Naive B cell (primary cell): ENCODE measurements around the gene NCOA6. TPM values are rescaled to one million over a fixed set of nuclear protein-coding genes. Genes with fewer than 3 reads are reported as not detected.

Experiments used
- ATAC-seq, 2 donors: fragments of 150-1000 bp; cut with Tn5 transposase; 2 replicates each; pipeline ENCODE4 v1.10.0; 2021; ENCODE audit warnings: low read depth in 2 of 2, mild to moderate bottlenecking in 2 of 2, moderate library complexity in 2 of 2
- DNase-seq: peaks from one replicate; pipeline ENCODE4 v3.0.0; 2022
- H3K27ac Mint-ChIP-seq, 6 donors: one replicate each; pipeline ENCODE4 v1.8.0; 2020 to 2022; ENCODE audit warnings: mild to moderate bottlenecking in 6 of 6, mixed read lengths in 6 of 6, moderate library complexity in 5 of 6, inconsistent platforms in 2 of 6
- H3K27me3 Mint-ChIP-seq, 3 donors: one replicate each; pipeline ENCODE4 v1.8.0; 2021 to 2022; ENCODE audit warnings: mixed read lengths in 3 of 3, mild to moderate bottlenecking in 1 of 3
- H3K36me3 Mint-ChIP-seq, 2 donors: one replicate each; pipeline ENCODE4 v1.8.0; 2020 to 2022; ENCODE audit warnings: mixed read lengths in 2 of 2, inconsistent platforms in 1 of 2, mild to moderate bottlenecking in 1 of 2
- H3K4me1 Mint-ChIP-seq, 3 donors: one replicate each; pipeline ENCODE4 v1.8.0; 2020 to 2022; ENCODE audit warnings: mixed read lengths in 3 of 3, inconsistent platforms in 1 of 3, mild to moderate bottlenecking in 1 of 3, moderate library complexity in 1 of 3
- H3K4me3 Mint-ChIP-seq, 8 donors: one replicate each; pipeline ENCODE4 v1.8.0; 2020 to 2022; ENCODE audit warnings: mild to moderate bottlenecking in 8 of 8, mixed read lengths in 8 of 8, moderate library complexity in 8 of 8, inconsistent platforms in 2 of 8
- H3K9me3 Mint-ChIP-seq, 7 donors: one replicate each; pipeline ENCODE4 v1.8.0; 2020 to 2022; ENCODE audit warnings: mixed read lengths in 7 of 7, mild to moderate bottlenecking in 5 of 7, inconsistent platforms in 2 of 7, moderate library complexity in 1 of 7
- polyA plus RNA-seq, 6 donors: library from polyadenylated mRNA; unstranded; fragments of 300-500 nt; fragmentation: Illumina TruSeq; gene quantifications; one replicate each; pipeline ENCODE4 v1.2.3, GENCODE V29; 2021; ENCODE audit warnings: low read depth in 6 of 6

Gene NCOA6
- polyA plus RNA-seq, 6 donors from 2014 or later: 0.74 to 13.5 (median 4.4) TPM

DNA sequence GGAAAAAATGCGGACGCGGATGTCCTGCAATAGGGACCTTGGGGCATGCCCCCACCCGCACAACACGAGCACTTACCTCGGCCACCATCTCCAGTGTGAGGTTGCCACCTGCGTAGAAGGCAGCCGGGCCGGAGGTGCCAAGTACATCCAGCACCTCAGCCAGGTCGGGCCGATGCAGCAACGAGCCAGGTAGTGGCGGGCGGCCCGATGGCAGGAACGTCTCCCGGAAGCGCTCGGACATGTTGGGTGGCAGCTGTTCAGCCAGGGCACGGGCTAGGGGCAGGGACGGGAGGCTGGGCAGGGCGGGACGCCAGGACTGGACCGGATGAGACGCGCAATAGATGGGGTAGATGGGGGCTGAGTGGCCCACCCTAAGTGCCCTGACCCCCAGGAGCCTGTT is 33.9 kb upstream of the NCOA6 start:
- DNase-seq: no peak
- no peaks in the 10 kb centered on the region for H3K27me3 Mint-ChIP-seq
- no peak overlapping the region for H3K4me3 Mint-ChIP-seq
- H3K4me1 Mint-ChIP-seq: peaks cover 0 to 5% (median 0%) of the 10 kb centered on the region in 3 donors
- no peak for ATAC-seq
- peaks cover 6 to 8% of the 10 kb centered on the region in 2 donors for H3K36me3 Mint-ChIP-seq
- no peaks in the 10 kb centered on the region for H3K9me3 Mint-ChIP-seq
- peak overlapping the region in 1 of 6 donors; percentile 67 for H3K27ac Mint-ChIP-seq

GRCh38 chr20:34852298-34852697 is 26.8 kb upstream of the NCOA6 start:
- DNase-seq: no peak
- Mint-ChIP-seq H3K27me3 (no peaks in the 10 kb centered on the region), H3K36me3 (peaks cover 0 to 9% of the 10 kb centered on the region in 2 donors), H3K4me1 (no peaks in the 10 kb centered on the region), H3K9me3 (no peaks in the 10 kb centered on the region), H3K27ac (no peak overlapping the region), H3K4me3 (no peak overlapping the region)
- ATAC-seq: no peak

DNA sequence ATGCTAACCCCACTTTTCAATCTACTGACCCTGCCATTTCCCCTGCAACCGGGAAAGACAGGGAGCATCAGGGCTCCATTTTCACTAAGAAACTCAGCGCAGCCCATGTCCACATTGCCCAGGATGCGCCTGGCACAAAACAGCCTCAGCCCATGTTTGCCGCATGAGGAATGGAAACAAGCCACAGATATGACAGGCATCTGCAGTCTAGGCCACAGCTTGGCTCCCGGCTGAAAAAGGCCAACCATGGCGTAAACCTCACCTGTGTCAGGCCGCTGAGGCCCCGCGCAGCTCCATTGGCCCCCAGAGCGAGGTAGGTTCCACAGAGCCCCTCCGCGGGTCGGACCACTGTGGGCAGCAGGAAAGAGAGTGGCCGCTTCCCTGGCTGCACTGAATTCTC is 25.5 kb upstream of the NCOA6 start:
- Mint-ChIP-seq H3K27ac (no peak overlapping the region), H3K4me3 (no peak overlapping the region), H3K4me1 (no peaks in the 10 kb centered on the region), H3K27me3 (no peaks in the 10 kb centered on the region), H3K9me3 (no peaks in the 10 kb centered on the region), H3K36me3 (peaks cover 0 to 9% of the 10 kb centered on the region in 2 donors)
- no peak for ATAC-seq
- DNase-seq: no peak

- Mint-ChIP-seq H3K9me3 (no peaks in the 10 kb centered on the region), H3K27ac (peak overlapping the region in 2 of 6 donors; percentile 37 to 61), H3K27me3 (no peaks in the 10 kb centered on the region), H3K36me3 (peaks cover 0 to 5% of the 10 kb centered on the region in 2 donors), H3K4me3 (no peak overlapping the region), H3K4me1 (no peaks in the 10 kb centered on the region)
- ATAC-seq (no peak), DNase-seq (no peak)
Measured at GRCh38 chr20:34849778-34850177, 24.3 kb upstream of the NCOA6 start.

- H3K4me3 Mint-ChIP-seq: no peak overlapping the region
- no peak overlapping the region for H3K27ac Mint-ChIP-seq
- H3K4me1 Mint-ChIP-seq: no peaks in the 10 kb centered on the region
- peaks cover 0 to 5% of the 10 kb centered on the region in 2 donors for H3K36me3 Mint-ChIP-seq
- no peaks in the 10 kb centered on the region for H3K27me3 Mint-ChIP-seq
- ATAC-seq (no peak), DNase-seq (no peak)
- H3K9me3 Mint-ChIP-seq: no peaks in the 10 kb centered on the region
Measured at GRCh38 chr20:34848597-34848996, 23.1 kb upstream of the NCOA6 start.

GRCh38 chr20:34843421-34843820 is 18.0 kb upstream of the NCOA6 start:
- no peak overlapping the region for H3K27ac Mint-ChIP-seq
- H3K4me1 Mint-ChIP-seq: no peaks in the 10 kb centered on the region
- H3K4me3 Mint-ChIP-seq: no peak overlapping the region
- H3K36me3 Mint-ChIP-seq: no peaks in the 10 kb centered on the region
- H3K27me3 Mint-ChIP-seq: peaks cover 0 to 10% (median 0%) of the 10 kb centered on the region in 3 donors
- DNase-seq (no peak), ATAC-seq (no peak)
- no peaks in the 10 kb centered on the region for H3K9me3 Mint-ChIP-seq

DNA sequence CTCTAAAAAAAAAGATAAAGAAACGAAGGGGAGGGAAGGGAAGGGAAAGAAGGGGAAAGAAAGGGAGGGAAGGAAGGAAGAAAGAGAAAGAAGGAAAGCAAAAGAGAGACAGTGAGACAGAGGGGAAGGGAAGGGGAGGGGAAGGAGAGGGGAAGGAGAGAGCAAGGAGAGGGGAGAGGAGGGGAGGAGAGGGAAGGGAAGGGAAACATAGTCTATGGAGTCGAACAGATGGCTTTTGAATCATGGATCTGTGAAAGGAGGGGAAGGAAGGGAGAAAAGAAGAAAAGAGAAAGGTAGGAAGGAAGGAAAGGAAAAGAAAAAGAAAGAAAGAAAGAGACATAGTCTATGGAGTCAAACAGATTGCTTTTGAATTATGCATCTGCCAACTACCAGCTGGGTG is 16.7 kb upstream of the NCOA6 start:
- Mint-ChIP-seq H3K27me3 (peaks cover 0 to 10% (median 0%) of the 10 kb centered on the region in 3 donors), H3K4me1 (no peaks in the 10 kb centered on the region), H3K27ac (peak overlapping the region in 1 of 6 donors; percentile 67), H3K9me3 (no peaks in the 10 kb centered on the region), H3K4me3 (no peak overlapping the region), H3K36me3 (no peaks in the 10 kb centered on the region)
- DNase-seq: no peak
- ATAC-seq: no peak

DNA sequence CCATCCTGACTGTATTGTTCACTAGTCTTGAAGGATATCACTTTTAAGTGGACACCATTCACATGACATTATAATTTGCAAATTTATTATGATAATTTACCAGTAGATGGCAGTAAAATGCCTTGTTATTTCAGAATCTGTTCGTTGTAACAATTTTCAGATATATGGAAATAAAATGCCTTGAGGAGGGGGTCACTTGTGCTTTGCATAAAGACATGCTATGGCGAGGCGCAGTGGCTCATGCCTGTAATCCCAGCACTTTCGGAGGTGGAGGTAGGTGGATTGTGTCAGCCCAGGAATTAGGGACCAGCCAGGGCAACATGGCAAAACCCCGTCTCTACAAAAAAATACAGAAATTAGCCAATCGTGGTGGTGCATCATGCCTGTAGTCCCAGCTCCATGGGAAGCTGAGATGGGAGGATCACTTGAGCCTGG is 9.0 kb upstream of the NCOA6 start:
- no peaks in the 10 kb centered on the region for H3K36me3 Mint-ChIP-seq
- peak; percentile 46 for DNase-seq
- peaks cover 8 to 13% (median 9%) of the 10 kb centered on the region in 3 donors for H3K27me3 Mint-ChIP-seq
- ATAC-seq: peak; percentile 30 to 43
- no peak overlapping the region for H3K4me3 Mint-ChIP-seq
- H3K9me3 Mint-ChIP-seq: no peaks in the 10 kb centered on the region
- H3K4me1 Mint-ChIP-seq: peaks cover 0 to 6% (median 2%) of the 10 kb centered on the region in 3 donors
- peak overlapping the region in 1 of 6 donors; percentile 76 for H3K27ac Mint-ChIP-seq

GRCh38 chr20:34831936-34832335 is 6.5 kb upstream of the NCOA6 start:
- DNase-seq: no peak
- H3K4me1 Mint-ChIP-seq: peaks cover 0 to 6% (median 2%) of the 10 kb centered on the region in 3 donors
- ATAC-seq: no peak
- no peaks in the 10 kb centered on the region for H3K9me3 Mint-ChIP-seq
- H3K36me3 Mint-ChIP-seq: no peaks in the 10 kb centered on the region
- H3K4me3 Mint-ChIP-seq: no peak overlapping the region
- peaks cover 8 to 13% (median 9%) of the 10 kb centered on the region in 3 donors for H3K27me3 Mint-ChIP-seq
- no peak overlapping the region for H3K27ac Mint-ChIP-seq

GRCh38 chr20:34829191-34829590 is 3.7 kb upstream of the NCOA6 start:
- ATAC-seq (no peak), DNase-seq (no peak)
- H3K4me1 Mint-ChIP-seq: peaks cover 12 to 15% (median 14%) of the 10 kb centered on the region in 3 donors
- peak overlapping the region in 2 of 8 donors; percentile 21 to 36 for H3K4me3 Mint-ChIP-seq
- H3K36me3 Mint-ChIP-seq: no peaks in the 10 kb centered on the region
- peaks cover 5 to 10% (median 8%) of the 10 kb centered on the region in 3 donors for H3K27me3 Mint-ChIP-seq
- H3K9me3 Mint-ChIP-seq: no peaks in the 10 kb centered on the region
- H3K27ac Mint-ChIP-seq: no peak overlapping the region

DNA sequence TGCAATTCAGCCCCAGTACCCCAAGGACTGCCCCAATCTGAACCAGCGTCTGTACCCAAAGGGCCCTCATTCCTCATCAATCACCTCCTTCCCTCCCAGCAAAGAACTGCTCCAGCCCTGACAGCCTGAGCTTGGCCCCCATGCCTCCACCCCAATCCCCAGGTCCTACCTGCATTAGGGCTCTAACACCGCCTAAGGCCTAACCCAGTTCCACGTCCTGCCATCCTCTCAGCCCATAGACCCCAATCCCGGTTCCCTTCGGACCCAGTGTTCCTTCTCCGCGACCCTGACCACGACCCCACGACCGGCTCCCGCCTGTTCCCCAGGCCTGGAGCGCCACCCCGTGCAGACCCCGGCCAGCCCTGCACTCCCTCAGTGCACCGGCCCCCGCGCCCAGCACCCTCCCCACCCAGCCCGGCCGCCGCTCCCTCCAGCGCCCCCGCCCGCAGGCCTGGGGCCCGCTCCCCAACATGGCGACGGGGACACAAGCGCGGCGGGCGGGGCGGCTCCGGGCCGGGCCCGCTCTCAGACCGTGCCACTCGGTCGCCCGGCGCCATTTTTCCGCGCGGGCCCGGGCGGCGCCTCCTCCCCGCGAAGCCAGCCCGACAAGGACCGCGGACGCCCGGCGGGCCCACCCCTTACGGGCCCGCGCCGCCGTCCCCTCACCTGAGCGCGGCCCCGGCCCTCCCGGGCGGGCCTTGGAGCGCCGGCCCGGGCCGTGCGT is 483 bp downstream of the NCOA6 start:
- Mint-ChIP-seq H3K27ac (peak overlapping the region; percentile 87 to 98 (median 94)), H3K4me3 (peak overlapping the region; percentile 88 to 100 (median 96)), H3K4me1 (peaks cover 30 to 49% (median 47%) of the 10 kb centered on the region in 3 donors), H3K36me3 (peaks cover 0 to 7% of the 10 kb centered on the region in 2 donors), H3K27me3 (no peaks in the 10 kb centered on the region), H3K9me3 (no peaks in the 10 kb centered on the region)
- ATAC-seq (peak; percentile 85 to 88), DNase-seq (peak; percentile 72)

DNA sequence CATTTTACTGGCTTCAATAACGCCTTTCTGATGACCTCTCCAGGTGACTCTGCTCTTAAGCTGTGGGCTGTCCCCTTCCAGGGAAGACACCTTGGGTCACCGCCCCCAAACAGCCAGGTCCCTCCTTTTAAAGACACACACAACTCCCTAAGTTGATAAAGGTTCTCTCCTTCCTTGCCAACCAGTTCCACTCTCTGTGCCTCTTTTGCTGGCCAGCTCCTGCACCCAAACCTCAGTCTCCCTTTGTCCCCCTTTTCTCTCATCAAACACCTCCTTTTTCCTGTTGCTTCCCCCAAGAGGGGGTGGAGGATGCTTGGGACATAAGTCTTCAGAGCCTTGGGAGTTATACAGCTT is 1.0 kb downstream of the NCOA6 start:
- Mint-ChIP-seq H3K4me1 (peaks cover 30 to 53% (median 49%) of the 10 kb centered on the region in 3 donors), H3K27me3 (no peaks in the 10 kb centered on the region), H3K27ac (peak overlapping the region; percentile 87 to 98 (median 94)), H3K36me3 (peaks cover 0 to 7% of the 10 kb centered on the region in 2 donors), H3K9me3 (no peaks in the 10 kb centered on the region), H3K4me3 (peak overlapping the region; percentile 88 to 100 (median 96))
- DNase-seq (peak; percentile 65), ATAC-seq (peak; percentile 53 to 60)

DNA sequence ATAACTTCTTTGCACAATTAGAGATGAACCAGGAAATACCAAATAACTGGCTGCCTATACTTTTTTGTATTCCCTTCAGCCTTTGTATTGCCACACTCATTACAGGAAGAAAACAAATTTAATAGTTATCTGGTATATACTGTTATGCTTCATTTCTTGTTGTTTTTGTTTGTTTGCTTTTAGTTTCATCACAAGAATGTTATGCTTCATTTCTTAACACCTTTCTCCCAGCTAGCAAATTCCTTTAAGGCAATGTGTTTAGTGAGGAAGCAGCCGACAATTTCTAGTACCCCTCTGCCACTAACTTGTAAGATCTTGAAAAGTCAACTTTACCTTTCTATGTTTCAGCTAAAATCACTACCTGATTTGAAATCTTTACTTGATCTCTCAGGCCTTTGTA is 1.4 kb downstream of the NCOA6 start:
- H3K27ac Mint-ChIP-seq: peak overlapping the region in 4 of 6 donors; percentile 87 to 98 (median 94)
- no peaks in the 10 kb centered on the region for H3K27me3 Mint-ChIP-seq
- no peak for ATAC-seq
- H3K36me3 Mint-ChIP-seq: peaks cover 0 to 7% of the 10 kb centered on the region in 2 donors
- no peaks in the 10 kb centered on the region for H3K9me3 Mint-ChIP-seq
- H3K4me3 Mint-ChIP-seq: peak overlapping the region; percentile 88 to 100 (median 96)
- peaks cover 30 to 53% (median 49%) of the 10 kb centered on the region in 3 donors for H3K4me1 Mint-ChIP-seq
- no peak for DNase-seq
